ENCODE measurements around the gene KIR2DL4. TPM values are rescaled to one million over a fixed set of nuclear protein-coding genes. Genes with fewer than 3 reads are reported as not detected.
"Not testable (repeated sequence)": the region's sequence is repeated elsewhere in the genome, so short reads cannot be mapped to it uniquely, and the experiment has no call there.

The KIR2DL4 gene
- total RNA-seq, 2 donors from 2014 or later: 0.25 TPM; not detected in 1

- no peak for ATAC-seq
- no peak for DNase-seq (ENCODE audit: low spot score in 2 of 2)
- H3K9me3 Mint-ChIP-seq: no peaks in the 10 kb centered on the region
- H3K36me3 Mint-ChIP-seq: no peaks in the 10 kb centered on the region
- no peak overlapping the region for H3K27ac Mint-ChIP-seq
Observed at GRCh38 chr19:54790711-54791110, 12.7 kb upstream of the KIR2DL4 start.

DNA sequence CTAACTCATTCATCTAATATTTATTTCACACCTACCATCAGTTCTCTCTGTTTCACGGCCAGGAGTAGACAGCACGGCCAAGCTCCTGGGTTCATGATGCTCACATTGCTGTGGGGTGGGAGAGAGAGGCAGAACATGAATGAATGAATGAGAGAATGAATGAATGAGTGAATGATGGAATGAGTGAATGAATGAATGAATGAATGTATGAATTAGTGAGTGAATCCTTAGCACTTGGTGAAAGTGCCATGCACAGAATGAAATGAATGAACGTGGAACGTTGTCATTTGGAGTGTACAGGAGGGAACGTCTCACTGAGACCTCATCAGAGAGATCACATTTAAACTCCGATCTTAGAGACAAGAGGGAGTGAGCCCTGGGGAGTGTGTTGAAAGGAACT, 11.9 kb upstream of the KIR2DL4 start:
- ATAC-seq: no peak
- DNase-seq (ENCODE audit: low spot score in 2 of 2): no peak
- Mint-ChIP-seq H3K27ac (no peak overlapping the region), H3K36me3 (no peaks in the 10 kb centered on the region), H3K9me3 (no peaks in the 10 kb centered on the region)

DNA sequence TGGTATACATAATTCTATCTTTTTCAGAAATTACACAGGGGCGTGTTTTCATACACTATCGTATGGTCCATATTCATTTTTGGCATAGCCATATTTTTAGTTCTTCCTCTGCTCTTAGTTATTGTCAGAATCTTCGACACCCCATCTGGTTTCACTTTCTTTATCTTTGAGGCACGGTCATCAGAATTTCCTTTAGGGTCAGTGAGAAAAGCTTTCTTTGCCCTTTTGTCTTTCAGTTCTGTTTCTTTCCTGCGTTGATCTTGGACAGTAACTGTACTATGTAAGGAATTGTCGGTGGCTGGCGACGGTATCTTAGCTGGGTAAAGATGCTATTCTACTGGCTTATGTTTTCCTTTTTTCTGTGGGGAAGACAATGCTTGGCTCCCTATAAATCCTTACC, 10.6 kb upstream of the KIR2DL4 start:
- ATAC-seq (peak in 1 of 2 donors; percentile 24), DNase-seq (ENCODE audit: low spot score in 2 of 2) (no peak)
- Mint-ChIP-seq H3K36me3 (no peaks in the 10 kb centered on the region), H3K9me3 (no peaks in the 10 kb centered on the region), H3K27ac (peak overlapping the region in 1 of 2 donors; percentile 47)

DNA sequence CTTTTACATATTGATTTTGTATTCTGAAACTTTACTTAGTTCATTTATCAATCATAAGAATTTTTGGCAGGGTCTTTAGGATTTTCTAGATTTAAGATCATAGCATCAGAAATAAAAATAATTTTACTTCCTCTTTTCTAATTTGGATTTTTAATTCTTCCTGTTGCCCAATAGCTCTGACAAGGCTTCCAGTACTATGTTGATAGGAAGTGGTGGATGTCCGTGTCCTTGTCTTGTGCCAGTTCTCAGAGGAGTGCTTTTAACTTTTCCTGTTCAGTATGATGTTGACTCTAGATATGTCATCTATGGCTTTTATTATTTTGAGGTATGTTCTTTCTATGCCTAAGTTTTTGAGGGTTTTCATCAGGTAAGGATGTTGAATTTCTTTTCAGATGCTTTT, 7.7 kb upstream of the KIR2DL4 start:
- ATAC-seq (no peak), DNase-seq (ENCODE audit: low spot score in 2 of 2) (no peak)
- peaks cover 0 to 8% of the 10 kb centered on the region in 2 donors for H3K9me3 Mint-ChIP-seq
- H3K36me3 Mint-ChIP-seq: peaks cover 0 to 6% of the 10 kb centered on the region in 2 donors
- no peak overlapping the region for H3K27ac Mint-ChIP-seq

- Mint-ChIP-seq H3K9me3 (peaks cover 4 to 25% of the 10 kb centered on the region in 2 donors), H3K27ac (no peak overlapping the region), H3K36me3 (peaks cover 0 to 3% of the 10 kb centered on the region in 2 donors)
- DNase-seq (ENCODE audit: low spot score in 2 of 2) (no peak), ATAC-seq (no peak)
Observed at GRCh38 chr19:54804101-54804500, 691 bp downstream of the KIR2DL4 start.

- DNase-seq (ENCODE audit: low spot score in 2 of 2) (no peak), ATAC-seq (no peak)
- Mint-ChIP-seq H3K9me3 (peaks cover 5 to 23% of the 10 kb centered on the region in 2 donors), H3K27ac (no peak overlapping the region), H3K36me3 (no peaks in the 10 kb centered on the region)
Observed at GRCh38 chr19:54804571-54804970, 1.2 kb downstream of the KIR2DL4 start.

DNA sequence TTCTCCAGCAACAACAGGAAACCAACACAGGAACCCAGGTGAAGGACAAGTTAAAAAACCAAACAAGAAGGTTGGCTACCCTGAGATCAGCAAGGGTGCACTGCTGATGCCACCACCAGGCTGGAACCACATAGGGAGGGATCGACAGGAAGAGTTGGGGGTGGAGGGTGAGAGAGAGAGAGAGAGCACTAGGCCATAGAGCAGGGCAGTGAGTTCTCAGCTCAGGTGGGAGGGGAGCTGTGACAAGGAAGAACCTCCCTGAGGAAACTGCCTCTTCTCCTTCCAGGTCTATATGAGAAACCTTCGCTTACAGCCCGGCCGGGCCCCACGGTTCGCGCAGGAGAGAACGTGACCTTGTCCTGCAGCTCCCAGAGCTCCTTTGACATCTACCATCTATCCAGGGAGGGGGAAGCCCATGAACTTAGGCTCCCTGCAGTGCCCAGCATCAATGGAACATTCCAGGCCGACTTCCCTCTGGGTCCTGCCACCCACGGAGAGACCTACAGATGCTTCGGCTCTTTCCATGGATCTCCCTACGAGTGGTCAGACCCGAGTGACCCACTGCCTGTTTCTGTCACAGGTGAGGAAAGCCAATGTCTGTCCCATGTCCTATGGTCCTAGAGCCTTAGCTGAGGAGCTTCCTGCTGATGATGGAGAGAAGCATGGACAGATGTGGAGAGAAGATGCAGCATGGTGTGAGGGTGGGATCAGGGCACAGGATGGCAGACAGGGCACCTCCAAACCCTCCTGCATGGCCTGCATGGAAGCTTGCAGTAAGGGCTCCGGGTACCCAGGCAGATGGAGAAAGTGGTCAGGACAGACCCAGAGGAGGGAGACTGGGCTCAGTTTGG, 2.5 kb downstream of the KIR2DL4 start:
- peaks cover 7 to 32% of the 10 kb centered on the region in 2 donors for H3K9me3 Mint-ChIP-seq
- H3K36me3 Mint-ChIP-seq: no peaks in the 10 kb centered on the region
- no peak overlapping the region for H3K27ac Mint-ChIP-seq
- no peak for ATAC-seq
- no peak for DNase-seq (ENCODE audit: low spot score in 2 of 2)

- H3K9me3 Mint-ChIP-seq: peaks cover 3 to 30% of the 10 kb centered on the region in 2 donors
- no peak overlapping the region for H3K27ac Mint-ChIP-seq
- ATAC-seq: no peak
- H3K36me3 Mint-ChIP-seq: no peaks in the 10 kb centered on the region
- DNase-seq (ENCODE audit: low spot score in 2 of 2): no peak
Observed at GRCh38 chr19:54806516-54806838, 3.1 kb downstream of the KIR2DL4 start.

DNA sequence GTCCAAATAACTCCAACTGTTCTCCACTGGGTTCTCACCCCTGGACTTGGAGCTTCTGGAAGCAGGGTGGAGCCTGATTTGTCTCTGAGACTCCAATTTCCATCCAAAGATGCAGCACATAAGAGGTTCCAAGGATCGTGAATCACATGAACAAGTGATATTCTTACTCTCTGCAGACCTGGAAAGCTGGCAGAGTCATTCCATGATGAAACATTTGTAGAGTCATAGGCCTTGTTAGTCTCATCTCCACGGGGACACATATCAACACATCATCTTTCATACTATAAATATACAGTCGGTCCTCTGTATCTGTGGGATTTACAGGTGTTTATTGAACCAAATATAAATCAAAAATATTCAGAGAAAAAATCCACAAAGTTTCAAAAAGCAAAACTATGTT, 11.2 kb downstream of the KIR2DL4 start:
- H3K9me3 Mint-ChIP-seq: peaks cover 9 to 20% of the 10 kb centered on the region in 2 donors
- not testable (repeated sequence) for H3K27ac Mint-ChIP-seq; DNase-seq (ENCODE audit: low spot score in 2 of 2); H3K36me3 Mint-ChIP-seq; ATAC-seq

DNA sequence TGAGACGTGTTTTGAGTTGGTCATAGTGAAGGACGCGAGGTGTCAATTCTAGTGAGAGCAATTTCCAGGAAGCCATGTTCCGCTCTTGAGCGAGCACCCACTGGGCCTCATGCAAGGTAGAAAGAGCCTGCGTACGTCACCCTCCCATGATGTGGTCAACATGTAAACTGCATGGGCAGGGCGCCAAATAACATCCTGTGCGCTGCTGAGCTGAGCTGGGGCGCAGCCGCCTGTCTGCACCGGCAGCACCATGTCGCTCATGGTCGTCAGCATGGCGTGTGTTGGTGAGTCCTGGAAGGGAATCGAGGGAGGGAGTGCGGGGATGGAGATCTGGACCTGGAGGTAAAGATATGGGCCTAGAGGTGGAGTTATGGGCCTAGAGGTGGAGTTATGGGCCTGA, 12.8 kb downstream of the KIR2DL4 start, which contains the start of gene KIR3DL1:
KIR3DL1 (plus strand) TSS at position 218 of the 400 bp plus-strand sequence.
- ATAC-seq; DNase-seq (ENCODE audit: low spot score in 2 of 2); H3K9me3 Mint-ChIP-seq; H3K36me3 Mint-ChIP-seq: not testable (repeated sequence)
- H3K27ac Mint-ChIP-seq: peak within 1 kb of the TSS in 1 of 2 donors; percentile 81

- DNase-seq (ENCODE audit: low spot score in 2 of 2) (no peak), ATAC-seq (no peak)
- Mint-ChIP-seq H3K9me3 (no peaks in the 10 kb centered on the region), H3K27ac (no peak overlapping the region), H3K36me3 (no peaks in the 10 kb centered on the region)
Observed at GRCh38 chr19:54817670-54818536, 14.5 kb downstream of the KIR2DL4 start.

DNA sequence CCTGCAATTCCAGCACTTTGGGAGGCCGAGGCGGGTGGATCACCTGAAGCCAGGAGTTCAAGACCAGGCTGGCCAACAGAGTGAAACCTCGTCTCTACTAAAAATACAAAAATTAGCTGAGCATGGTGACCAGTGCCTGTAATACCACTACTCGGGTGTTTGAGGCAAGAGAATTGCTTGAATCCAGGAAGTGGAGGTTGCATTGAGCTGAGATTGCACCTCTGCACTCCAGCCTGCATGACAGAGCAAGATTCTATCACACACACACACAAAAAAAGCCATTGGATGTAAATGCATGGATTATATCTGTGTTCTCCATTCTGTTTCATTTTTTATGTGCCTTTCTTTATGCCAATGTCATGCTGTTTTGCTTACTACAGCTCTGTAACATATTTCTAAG, 21.0 kb downstream of the KIR2DL4 start:
- DNase-seq (ENCODE audit: low spot score in 2 of 2); H3K9me3 Mint-ChIP-seq; ATAC-seq; H3K27ac Mint-ChIP-seq; H3K36me3 Mint-ChIP-seq: not testable (repeated sequence)

GRCh38 chr19:54825326-54825725, 21.9 kb downstream of the KIR2DL4 start:
- H3K36me3 Mint-ChIP-seq; DNase-seq (ENCODE audit: low spot score in 2 of 2); H3K9me3 Mint-ChIP-seq; H3K27ac Mint-ChIP-seq; ATAC-seq: not testable (repeated sequence)

DNA sequence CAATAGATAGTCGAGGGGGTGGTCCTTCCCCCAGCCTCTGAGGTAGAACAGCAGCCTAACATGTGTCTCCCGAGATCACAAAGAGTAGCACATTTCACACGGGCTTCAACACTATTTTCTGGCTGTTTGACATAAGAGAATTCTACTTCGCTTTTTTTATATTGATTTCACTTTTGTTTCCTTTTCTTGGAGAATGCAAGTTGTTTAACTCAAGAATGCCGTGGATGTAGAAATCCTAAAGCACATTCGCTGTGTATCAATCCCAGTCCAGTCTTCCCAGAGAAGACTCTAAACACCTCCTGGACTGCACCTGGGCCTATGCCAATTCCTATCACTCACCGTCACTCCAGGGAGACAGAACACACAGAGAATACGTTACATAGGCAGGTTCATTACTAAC, 24.7 kb downstream of the KIR2DL4 start:
- not testable (repeated sequence) for DNase-seq (ENCODE audit: low spot score in 2 of 2); H3K9me3 Mint-ChIP-seq; ATAC-seq; H3K27ac Mint-ChIP-seq; H3K36me3 Mint-ChIP-seq

GRCh38 chr19:54832496-54832895, 29.1 kb downstream of the KIR2DL4 start, which contains the start of gene KIR2DS4:
Gene KIR2DS4 (plus strand): TSS chr19:54832676.
- not testable (repeated sequence) for DNase-seq (ENCODE audit: low spot score in 2 of 2); H3K36me3 Mint-ChIP-seq; ATAC-seq; H3K9me3 Mint-ChIP-seq; H3K27ac Mint-ChIP-seq

- not testable (repeated sequence) for DNase-seq (ENCODE audit: low spot score in 2 of 2); ATAC-seq; H3K27ac Mint-ChIP-seq; H3K9me3 Mint-ChIP-seq; H3K36me3 Mint-ChIP-seq
Observed at GRCh38 chr19:54835126-54835525, 31.7 kb downstream of the KIR2DL4 start.

GRCh38 chr19:54837522-54837921, 34.1 kb downstream of the KIR2DL4 start:
- H3K9me3 Mint-ChIP-seq; H3K27ac Mint-ChIP-seq; H3K36me3 Mint-ChIP-seq; ATAC-seq; DNase-seq (ENCODE audit: low spot score in 2 of 2): not testable (repeated sequence)
